ENCODE measurements around the gene DNAH8. TPM values are rescaled to one million over a fixed set of nuclear protein-coding genes. Genes with fewer than 3 reads are reported as not detected.

The DNAH8 gene, protein sequence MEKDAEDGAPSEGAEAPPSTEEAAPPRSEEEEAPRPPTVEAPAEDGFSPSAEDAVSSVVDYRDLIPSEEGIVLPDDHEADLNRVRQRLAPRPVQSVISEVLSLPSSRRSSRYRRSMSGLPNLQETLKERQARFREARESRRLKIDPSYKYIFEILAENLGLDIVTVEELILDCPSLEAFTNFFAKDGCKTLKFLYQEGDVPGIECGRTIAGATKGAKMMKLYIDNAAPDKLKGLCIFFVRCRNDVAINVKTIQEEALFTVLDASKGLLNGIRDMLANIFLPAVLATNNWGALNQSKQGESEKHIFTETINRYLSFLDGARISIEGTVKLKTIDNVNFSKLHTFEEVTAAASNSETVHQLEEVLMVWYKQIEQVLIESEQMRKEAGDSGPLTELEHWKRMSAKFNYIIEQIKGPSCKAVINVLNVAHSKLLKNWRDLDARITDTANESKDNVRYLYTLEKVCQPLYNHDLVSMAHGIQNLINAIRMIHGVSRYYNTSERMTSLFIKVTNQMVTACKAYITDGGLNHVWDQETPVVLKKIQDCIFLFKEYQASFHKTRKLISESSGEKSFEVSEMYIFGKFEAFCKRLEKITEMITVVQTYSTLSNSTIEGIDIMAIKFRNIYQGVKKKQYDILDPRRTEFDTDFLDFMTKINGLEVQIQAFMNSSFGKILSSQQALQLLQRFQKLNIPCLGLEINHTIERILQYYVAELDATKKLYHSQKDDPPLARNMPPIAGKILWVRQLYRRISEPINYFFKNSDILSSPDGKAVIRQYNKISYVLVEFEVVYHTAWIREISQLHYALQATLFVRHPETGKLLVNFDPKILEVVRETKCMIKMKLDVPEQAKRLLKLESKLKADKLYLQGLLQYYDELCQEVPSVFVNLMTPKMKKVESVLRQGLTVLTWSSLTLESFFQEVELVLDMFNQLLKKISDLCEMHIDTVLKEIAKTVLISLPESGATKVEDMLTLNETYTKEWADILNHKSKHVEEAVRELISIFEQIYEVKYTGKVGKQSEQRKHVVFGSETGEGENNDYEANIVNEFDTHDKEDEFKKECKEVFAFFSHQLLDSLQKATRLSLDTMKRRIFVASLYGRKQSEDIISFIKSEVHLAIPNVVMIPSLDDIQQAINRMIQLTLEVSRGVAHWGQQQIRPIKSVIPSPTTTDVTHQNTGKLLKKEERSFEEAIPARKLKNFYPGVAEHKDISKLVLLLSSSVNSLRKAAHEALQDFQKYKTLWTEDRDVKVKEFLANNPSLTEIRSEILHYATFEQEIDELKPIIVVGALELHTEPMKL (N-terminal part only)
- total RNA-seq = 0.05 TPM in 2 replicates
- polyA plus RNA-seq (2012) = not detected

DNA sequence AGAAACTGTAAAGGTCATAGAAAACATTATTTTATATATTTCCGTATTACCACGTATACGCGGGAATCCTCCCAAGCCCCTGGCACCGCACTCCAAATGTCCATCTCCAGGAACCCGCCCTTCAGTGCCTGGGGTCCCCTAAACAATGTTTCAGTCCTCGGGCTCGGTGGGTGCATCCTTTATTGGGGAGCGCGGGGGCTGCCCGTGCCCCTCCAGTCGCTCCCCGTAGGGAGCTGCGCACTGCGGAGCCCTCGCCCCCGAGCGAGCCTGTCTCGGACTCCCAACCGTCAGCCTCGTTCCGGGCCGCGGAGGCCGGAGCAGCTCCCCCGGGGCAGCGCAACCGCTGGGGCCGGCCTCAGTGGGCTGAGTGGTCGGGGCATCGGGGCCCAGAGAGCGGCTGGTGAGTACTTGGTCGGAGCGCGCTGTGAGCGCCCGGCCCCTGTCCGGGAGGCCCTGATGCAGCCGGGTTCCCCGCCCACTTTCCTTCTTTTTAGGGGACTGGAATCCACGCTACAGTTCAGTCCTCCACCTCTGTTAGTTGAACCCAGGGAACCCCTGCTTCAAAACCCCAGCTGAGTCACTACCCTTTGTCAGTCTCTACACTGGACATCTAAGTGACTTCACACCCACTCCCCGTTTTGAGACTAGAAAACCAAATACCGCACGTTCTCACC, at the start of gene DNAH8:
Gene DNAH8, plus strand, starts transcription at position 296 of the 674 bp plus-strand sequence. CDS start 7,499 bp downstream, outside the sequence.
- DNase-seq (ENCODE audit: low read depth) = no peak

DNA sequence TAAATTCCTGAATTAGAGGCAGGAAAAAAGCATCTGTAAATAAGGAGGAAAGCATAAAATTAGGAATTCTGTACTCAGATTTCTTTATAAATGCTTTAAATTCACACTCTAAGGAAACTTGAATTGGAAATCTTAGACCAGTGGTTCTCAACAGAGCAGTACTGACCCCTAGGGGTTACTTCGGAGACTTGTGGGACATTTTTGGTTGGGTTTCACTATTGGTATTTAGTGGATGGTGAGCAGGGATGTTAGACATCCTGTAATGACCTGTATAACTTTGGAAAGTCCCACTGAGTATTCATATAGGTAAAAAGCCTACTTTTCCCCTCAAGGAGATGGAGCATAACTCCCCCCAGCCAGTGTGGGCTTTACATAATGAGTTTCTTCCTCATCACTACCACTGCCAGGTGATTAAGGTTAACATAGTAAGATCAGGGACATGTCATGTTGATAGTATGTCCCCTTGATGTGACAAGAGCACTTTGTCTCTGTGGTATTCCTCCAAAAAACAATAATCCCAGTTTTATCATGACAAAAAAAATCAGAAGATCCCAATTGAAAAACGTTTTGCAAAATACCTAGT, 43.1 kb upstream of the DNAH8 start:
- DNase-seq (ENCODE audit: low read depth) = peak; percentile 62

DNA sequence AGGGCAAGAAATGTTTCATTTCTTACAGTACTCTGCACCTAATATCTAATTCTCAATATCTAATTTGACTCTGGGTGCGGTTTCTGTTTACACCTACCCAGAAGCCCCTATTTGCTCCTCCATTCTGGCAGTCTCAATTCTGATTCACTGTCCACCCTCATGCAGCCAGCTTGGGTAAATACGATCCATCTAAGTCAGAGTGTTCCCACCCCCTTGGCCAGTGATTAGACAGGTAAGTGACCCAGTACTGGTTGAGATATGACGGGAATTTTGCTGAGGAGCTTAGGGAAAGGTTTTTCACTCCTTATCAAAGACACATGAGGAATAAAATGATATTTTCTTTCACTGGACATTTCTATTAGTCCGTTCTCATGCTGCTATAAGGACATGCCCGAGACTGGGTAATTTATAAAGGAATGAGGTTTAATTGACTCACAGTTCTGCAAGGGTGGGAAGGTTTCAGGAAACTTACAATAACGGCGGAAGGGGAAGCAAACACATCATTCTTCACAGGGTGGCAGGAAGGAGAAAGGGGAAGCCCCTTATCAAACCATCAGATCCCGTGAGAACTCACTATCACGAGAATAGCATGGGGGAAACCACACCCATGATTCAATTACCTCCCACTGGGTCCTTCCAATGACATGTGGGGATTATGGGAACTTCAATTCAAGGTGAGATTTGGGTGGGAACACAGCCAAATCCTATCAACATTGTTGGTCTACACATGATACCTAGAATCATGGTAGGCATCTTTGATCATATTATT, 41.5 kb upstream of the DNAH8 start:
- DNase-seq (ENCODE audit: low read depth) = no peak

DNA sequence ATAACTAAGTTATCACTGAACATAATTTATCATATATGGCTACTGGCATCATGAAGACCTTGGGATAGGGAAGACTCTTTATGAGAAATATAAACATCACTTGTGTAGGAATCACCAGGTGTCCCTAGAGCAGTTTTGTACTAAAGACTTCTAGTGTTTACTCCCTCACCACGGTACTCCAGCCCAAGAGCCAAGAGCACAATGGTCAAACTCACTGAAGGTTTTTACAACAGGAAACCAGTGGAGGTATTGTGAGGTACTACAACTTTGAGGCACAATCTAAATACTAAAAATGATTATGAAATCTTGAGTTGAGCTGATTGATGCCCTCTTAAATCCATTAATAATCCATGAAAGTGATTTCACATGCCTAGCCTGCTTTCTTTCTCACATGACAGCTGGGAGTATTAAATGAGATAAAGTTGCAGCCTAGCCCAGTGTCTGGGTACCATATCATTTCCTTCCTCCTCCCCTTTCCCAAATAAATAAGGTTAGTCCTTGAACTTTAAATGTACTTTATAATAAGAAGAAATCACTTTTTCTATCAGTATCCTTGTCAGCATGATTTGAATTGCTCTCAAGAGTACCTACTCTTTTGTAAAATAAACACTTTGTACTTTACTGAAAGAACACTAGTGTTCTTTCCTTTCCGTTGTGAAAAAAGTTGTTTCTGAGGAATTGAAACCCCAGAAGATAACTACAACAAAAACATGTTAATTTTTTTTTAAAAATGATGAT, 38.7 kb upstream of the DNAH8 start:
- no peak for DNase-seq (ENCODE audit: low read depth)

DNA sequence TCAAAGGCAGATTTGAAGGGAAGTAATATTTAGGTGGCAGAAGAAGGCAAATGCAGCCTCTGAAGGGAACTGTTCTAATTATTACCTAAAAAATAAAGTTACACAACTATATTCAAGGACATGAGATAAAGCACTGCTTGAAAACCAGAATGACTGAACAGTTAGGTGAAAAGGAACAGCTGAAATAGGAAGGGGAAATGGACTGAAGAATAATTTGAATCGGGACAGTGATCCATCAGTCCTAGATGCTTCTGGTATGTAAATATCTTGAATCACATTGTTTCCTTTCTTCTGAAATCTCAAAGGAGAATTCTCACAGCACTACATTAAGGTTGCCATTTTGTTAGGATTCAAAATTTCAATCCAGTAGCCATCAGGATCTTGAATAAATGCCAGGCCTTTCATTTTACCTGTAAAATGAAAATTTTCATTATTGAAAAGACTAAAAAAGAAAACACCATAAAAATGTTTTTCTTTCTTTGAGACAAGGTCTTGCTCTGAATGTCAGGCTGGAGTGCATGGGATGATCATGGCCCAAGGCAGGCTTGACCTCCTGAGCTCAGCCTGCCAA, 38.1 kb upstream of the DNAH8 start:
- DNase-seq (ENCODE audit: low read depth) = no peak

DNA sequence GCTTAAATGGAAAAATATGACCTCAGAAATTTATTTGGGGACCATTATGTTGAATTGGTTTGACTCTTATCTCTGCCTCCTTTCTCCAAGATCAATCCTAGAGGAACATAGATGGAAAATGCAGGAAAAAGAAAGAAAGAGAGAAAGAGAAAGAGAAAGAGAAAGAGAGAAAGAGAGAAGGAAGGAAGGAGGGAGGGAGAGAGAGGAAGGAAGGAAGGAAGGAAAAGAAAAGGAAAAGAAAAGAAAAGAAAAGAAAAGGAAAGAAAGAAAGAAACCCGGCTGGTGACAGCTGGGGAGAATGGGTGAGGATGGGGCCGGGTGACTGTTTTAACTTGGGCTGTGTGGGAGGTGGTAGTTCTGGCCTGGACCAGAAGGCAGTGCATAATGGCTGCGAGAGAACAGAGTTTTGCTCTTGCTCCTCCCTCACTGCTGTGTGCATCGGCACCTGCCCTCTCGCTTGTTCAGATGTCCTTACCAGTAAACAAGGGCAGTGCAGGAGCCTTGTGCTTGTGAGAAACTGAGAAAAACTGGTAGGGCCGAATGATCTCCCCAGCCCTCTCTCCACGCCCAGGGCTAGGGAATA, 36.8 kb upstream of the DNAH8 start:
- DNase-seq (ENCODE audit: low read depth) = no peak

DNA sequence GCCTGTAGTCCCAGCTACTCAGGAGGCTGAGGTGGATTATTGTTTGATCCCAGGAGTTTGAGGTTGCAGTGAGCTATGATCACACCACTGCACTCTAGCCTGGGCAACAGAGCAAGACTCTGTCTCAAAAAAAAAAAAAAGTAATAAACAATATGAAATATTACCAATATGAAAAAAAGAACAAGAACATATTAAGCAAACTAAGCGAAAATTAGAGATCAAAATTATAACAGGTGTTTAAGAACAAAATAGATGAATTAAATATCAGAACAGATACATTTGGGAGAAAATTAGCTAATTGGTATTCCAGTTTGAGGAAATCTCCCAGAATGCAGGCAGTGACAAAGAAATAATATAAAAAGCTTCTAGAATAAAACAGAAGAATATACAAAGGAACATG, 35.4 kb upstream of the DNAH8 start:
- no peak for DNase-seq (ENCODE audit: low read depth)

DNA sequence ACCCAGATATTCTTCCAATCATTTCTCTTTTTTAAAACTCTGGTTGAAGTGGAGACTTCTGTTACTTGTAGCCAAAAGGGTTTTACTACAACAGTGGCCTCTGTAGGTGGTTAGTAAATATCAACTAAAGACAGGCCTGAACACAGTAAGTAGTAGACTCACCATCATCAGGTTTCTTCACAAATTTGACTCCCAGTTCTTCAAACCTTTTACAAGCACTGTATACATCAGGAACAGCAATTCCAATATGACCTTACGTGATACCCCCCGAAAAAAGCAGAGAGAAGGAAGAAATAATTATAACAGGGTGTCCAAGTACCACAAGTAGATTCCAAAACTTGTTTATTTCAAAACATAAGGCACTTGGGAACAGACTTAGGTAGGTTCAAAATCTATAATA, 33.3 kb upstream of the DNAH8 start:
- DNase-seq (ENCODE audit: low read depth) = no peak

DNA sequence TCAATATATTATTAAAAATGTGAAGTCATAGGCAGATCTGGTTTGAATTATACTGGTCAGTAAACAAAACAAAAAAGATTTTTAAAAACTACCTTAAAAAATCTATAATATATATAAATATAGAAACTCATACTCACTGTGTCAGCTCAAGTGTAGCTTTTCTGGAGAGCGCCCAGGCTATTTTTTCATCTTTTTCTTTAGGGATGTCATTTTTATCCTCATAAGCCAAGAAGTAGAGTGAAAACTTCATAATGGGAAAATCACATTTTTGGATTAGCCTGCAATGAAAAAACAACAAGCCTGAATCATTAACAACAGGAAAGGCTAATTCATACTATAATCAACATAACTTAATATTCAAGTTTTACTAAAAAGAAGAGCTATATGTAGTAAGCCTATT, 30.9 kb upstream of the DNAH8 start:
- no peak for DNase-seq (ENCODE audit: low read depth)

DNA sequence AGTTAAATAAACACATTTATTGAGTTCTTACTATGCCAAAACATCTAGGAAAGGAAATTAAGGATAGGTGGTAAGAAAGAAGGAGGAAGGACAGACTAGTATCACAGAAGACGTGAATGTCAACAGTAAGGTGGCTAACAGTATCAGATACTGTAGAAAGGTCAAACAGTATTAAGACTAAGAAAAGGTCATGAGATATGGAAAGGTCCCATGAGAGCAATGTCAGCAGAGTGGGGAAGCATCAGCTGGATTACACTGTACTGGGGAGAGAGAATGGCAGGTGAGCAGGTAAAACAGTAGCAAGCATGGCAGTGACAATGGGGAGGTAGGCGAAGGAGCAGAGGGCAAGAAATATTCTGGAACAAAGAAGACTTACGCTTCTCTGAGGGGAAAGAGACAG, 30.2 kb upstream of the DNAH8 start:
- DNase-seq (ENCODE audit: low read depth) = no peak

DNA sequence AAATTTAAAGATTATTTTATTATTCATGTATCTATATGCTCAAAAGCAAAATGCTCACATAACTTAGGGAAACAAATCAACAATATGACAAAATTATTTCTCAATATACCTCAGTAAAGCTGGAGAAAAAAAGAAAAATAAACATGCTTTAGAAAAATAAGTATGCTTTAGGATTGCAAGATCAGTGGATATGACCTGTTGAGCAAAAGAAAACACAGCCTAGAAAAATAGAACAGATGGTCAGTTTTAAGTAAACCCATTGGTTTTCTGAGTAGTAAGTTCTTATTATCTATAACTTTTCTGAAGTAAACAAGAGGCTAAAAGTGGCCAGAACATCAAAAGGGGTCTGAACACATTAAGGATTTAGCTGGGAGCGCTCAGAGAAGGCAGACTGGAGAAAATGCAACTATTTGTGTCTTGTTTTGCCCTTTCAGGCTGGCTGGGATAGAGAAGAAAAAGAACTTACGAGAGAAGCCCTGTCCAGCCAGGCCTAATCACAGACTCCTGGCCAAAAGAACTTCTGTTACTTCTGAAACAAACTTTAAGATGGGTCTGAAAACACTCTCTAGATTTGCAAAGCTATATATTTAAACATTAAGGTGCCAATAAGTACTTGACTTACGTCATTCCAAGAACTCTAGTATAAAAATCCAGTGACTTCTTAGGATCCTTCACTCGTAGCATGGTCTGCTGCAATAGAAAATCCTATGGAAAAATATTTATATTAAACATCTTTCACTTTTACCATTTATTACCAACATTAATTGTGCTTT, 28.7 kb upstream of the DNAH8 start:
- no peak for DNase-seq (ENCODE audit: low read depth)

DNA sequence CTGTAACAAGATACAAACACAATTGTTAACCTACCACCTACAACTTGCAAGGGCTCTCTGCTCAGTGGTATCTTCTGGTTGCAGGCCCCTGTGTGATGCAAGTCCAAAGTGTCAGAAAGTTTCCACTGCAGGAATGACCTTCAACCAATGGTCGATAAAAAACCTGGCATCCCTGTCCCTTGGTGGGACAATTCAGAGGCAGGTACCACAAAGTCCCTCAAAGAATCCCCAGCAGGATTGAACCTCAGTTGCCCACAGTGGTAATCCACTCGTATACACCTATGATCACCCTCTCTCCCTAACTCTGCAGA, 28.1 kb upstream of the DNAH8 start:
- no peak for DNase-seq (ENCODE audit: low read depth)

DNA sequence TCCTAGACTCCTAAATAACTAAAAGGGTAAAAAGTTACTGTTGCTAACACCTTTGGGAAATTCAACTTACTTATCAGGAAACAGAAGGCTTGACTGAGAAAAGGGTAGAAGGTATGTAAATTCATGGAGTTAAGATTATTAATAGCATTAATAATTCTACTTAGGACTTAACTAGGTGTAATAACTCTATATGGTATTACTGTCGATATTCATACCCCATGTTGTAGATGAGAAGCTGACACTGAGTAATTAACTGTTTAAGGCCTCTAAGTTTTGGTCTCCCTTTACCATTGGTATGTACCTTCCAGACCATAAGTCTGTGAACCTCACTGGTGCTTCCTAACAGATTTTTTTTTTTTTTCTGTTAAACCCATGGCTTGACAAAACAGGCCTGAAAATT, 27.6 kb upstream of the DNAH8 start:
- no peak for DNase-seq (ENCODE audit: low read depth)

DNA sequence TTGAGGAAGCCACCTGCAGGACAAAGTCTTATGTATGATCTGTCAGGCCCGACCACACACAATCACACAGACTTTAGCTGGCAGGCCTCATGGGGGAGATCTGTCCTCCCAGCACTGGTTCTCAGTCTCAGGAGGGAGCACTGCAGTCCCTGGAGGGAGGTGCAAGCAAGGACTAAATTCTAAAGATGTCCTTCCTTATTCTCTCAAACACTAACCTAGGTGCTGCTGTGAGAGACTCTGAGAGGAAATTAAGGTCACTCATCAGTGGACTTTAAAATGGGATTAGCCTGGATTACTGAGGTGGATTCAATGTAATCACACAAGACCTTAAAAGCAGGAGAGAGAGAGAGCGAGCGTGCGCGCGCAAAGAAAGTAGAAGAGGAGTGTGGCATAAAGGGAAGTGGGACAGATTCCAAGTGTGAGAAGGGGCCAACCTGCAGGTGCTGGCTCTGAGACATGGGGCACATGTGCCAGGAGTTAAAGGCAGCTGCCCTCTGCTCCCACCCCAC, 26.5 kb upstream of the DNAH8 start:
- no peak for DNase-seq (ENCODE audit: low read depth)

DNA sequence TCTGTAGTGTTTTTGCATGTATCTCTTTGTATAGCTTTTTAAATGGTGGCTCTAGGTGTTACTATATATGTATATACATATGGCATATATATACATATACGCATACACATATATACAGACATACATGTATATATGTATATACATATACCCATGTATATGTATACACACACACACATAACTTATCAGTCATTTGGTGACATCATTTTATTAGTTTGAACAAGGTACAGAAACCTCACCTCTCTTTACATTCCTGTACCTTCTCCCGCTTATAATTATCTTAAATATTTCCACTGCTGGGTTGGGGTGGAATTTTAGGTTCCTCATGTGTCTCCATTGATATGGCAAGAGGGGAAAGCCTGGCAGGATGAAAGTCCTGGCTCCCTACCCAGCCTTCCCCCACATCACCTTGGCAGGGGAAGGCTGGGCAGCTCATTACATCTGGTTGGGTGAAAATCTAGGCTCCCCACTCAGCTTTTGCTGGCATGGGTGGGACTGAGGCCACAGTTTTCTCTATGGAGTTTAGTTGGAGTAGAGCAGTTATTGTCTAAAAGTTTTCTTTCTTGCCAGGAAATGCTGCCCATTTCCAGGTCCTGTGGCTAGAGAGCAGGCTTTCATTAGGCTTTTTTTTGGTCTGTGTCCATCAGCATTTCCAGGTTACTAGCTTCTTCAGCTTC, 19.7 kb upstream of the DNAH8 start:
- DNase-seq (ENCODE audit: low read depth) = no peak

DNA sequence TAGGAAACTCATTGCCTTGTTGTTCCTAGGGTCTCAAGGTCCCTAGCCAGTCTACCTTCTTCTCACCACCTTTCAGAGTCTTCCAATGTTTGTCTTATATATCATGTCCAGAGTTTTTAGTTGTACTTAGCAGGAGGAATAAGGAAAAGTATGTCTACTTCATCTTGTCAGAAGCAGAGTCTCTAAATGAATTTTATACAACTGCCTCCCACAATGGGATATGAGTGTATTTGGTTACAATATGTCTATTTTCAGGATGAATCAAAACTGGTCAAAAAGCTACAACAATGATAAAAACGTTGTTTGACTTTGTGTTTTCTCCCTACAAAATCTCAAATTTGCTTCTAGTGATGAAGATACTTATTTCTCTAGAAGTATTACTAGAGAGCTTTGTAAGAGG, 19.2 kb upstream of the DNAH8 start:
- no peak for DNase-seq (ENCODE audit: low read depth)

DNA sequence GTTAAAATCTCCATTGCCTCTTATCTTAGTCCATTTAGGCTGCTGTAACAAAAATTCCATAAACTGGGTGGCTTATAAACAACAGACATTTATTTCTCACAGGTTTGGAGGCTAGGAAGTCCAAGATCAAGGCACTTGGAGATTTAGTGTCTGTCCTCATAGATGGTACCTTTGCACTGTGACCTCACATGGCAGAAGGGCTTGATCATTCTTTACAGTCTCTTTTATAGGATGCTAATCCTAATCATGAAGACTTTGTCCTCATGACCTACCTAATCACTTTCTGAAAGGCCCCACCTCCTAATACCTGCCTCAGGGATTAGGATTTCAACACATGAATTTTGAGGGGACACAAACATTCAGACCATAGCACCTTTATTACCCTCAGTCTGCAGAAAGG, 18.8 kb upstream of the DNAH8 start:
- DNase-seq (ENCODE audit: low read depth) = no peak
